HepG2 (cell line): Measurements from ENCODE around the gene TBC1D16. TPM values are rescaled to one million over a fixed set of nuclear protein-coding genes. Genes with fewer than 3 reads are reported as not detected.

Experiments
- BRCA1 ChIP-seq: sonication (generic); formaldehyde crosslinking; IDR thresholded peaks from 2 replicates; pipeline ENCODE4 v1.4.0; 2020; ENCODE audit warnings: missing genetic modification reagents
- CC2D1A ChIP-seq: sonication (generic); formaldehyde crosslinking; IDR thresholded peaks from 2 replicates; pipeline ENCODE4 v1.8.1; 2023; ENCODE audit warnings: mild to moderate bottlenecking, missing genetic modification reagents
- DNMT1 ChIP-seq: sonication (generic); formaldehyde crosslinking; IDR thresholded peaks from 2 replicates; pipeline ENCODE4 v1.5.1; 2020; ENCODE audit warnings: mild to moderate bottlenecking, missing genetic modification reagents
- FOXA1 ChIP-seq, 2 experiments: fragments of 450-650 bp in 1 of 2; sonication (generic) in 1 of 2; formaldehyde crosslinking in 1 of 2; IDR thresholded peaks; 2 replicates each; pipeline versions ENCODE4 v1.4.0 to v1.6.1; 2016 to 2020; ENCODE audit warnings: missing genetic modification reagents in 1 of 2
- HNRNPUL1 ChIP-seq: fragments of 200-400 bp; formaldehyde crosslinking; IDR thresholded peaks from 2 replicates; pipeline ENCODE4 v1.6.1; 2017; ENCODE audit warnings: low read depth, mild to moderate bottlenecking, low read length, moderate library complexity
- HOXA3 ChIP-seq: sonication (generic); formaldehyde crosslinking; IDR thresholded peaks from 2 replicates; pipeline ENCODE4 v1.5.0; 2020; ENCODE audit warnings: missing genetic modification reagents
- MXD4 ChIP-seq: IDR thresholded peaks from 2 replicates; pipeline ENCODE4 v1.6.1; 2016; ENCODE audit warnings: mild to moderate bottlenecking, missing biosample characterization, missing genetic modification reagents
- NFYC ChIP-seq: IDR thresholded peaks from 2 replicates; pipeline ENCODE4 v1.6.1; 2016; ENCODE audit warnings: missing genetic modification reagents, missing compliant biosample characterization
- PHF8 ChIP-seq: sonication (generic); formaldehyde crosslinking; IDR thresholded peaks from 2 replicates; pipeline ENCODE4 v1.5.0; 2020; ENCODE audit warnings: missing genetic modification reagents
- PRMT3 ChIP-seq: sonication (generic); formaldehyde crosslinking; IDR thresholded peaks from 2 replicates; pipeline ENCODE4 v1.8.1; 2022; ENCODE audit warnings: low read depth, mild to moderate bottlenecking, moderate library complexity, missing genetic modification reagents, borderline replicate concordance
- RXRA ChIP-seq: sonication (generic); formaldehyde crosslinking; IDR thresholded peaks from 2 replicates; pipeline ENCODE4 v1.5.1; 2020; ENCODE audit warnings: missing genetic modification reagents
- SAFB2 ChIP-seq: sonication (generic); formaldehyde crosslinking; IDR thresholded peaks from 2 replicates; pipeline ENCODE4 v1.5.1; 2020; ENCODE audit warnings: missing genetic modification reagents, low read depth, mild to moderate bottlenecking, borderline replicate concordance
- SCMH1 ChIP-seq: sonication (generic); formaldehyde crosslinking; IDR thresholded peaks from 2 replicates; pipeline ENCODE4 v1.9.0; 2021; ENCODE audit warnings: missing genetic modification reagents, mild to moderate bottlenecking, borderline replicate concordance
- SIN3B ChIP-seq: fragments of 150-350 bp; IDR thresholded peaks from 2 replicates; pipeline ENCODE4 v1.6.1; 2014; ENCODE audit warnings: low read length
- SRF ChIP-seq: IDR thresholded peaks from 2 replicates; pipeline ENCODE4 v1.6.1; 2011; ENCODE audit warnings: mild to moderate bottlenecking, low read depth, low read length, moderate library complexity
- ZNF362 ChIP-seq: sonication (generic); formaldehyde crosslinking; IDR thresholded peaks from 2 replicates; pipeline ENCODE4 v1.4.0; 2020; ENCODE audit warnings: missing genetic modification reagents, mild to moderate bottlenecking, borderline replicate concordance
- ZNF547 ChIP-seq: sonication (generic); formaldehyde crosslinking; IDR thresholded peaks from 2 replicates; pipeline ENCODE4 v1.5.1; 2020; ENCODE audit warnings: mild to moderate bottlenecking, missing genetic modification reagents
- ZNF607 ChIP-seq: sonication (generic); formaldehyde crosslinking; IDR thresholded peaks from 2 replicates; pipeline ENCODE4 v1.5.1; 2020; ENCODE audit warnings: missing genetic modification reagents, mild to moderate bottlenecking, borderline replicate concordance
- ZNF703 ChIP-seq: sonication (generic); formaldehyde crosslinking; IDR thresholded peaks from 2 replicates; pipeline ENCODE4 v1.5.1; 2020; ENCODE audit warnings: missing genetic modification reagents, mild to moderate bottlenecking, moderate library complexity, borderline replicate concordance
- ZNF737 ChIP-seq: sonication (generic); formaldehyde crosslinking; IDR thresholded peaks from 2 replicates; pipeline ENCODE4 v1.5.0; 2020; ENCODE audit warnings: missing genetic modification reagents, mild to moderate bottlenecking, borderline replicate concordance
- ZNF891 ChIP-seq: sonication (generic); formaldehyde crosslinking; IDR thresholded peaks from 2 replicates; pipeline ENCODE4 v1.5.0; 2020; ENCODE audit warnings: mild to moderate bottlenecking, missing genetic modification reagents
- polyA plus RNA-seq, 8 experiments: library from polyadenylated mRNA; depleted of rRNA in 3 of 8; stranded (reverse) in 7 of 8; unstranded in 1 of 8; fragments of >200 nt; fragmentation: Illumina TruSeq in 4 of 8; extraction: Trizol in 4 of 8; gene quantifications; 2 replicates each; pipeline versions ENCODE4 v1.2.1 to v1.2.3, GENCODE V29; 2011 to 2016; ENCODE audit warnings: low read depth in 4 of 8, missing spikeins in 1 of 8, mixed read lengths in 1 of 8; ENCODE audit not compliant: insufficient read depth in 1 of 8
- total RNA-seq, 5 experiments: library from RNA; depleted of rRNA; stranded (reverse); fragments of >200 nt; fragmentation: Illumina TruSeq; extraction: Trizol; gene quantifications; 2 replicates each; pipeline ENCODE4 v1.2.3, GENCODE V29; 2016; ENCODE audit warnings: low read depth in 1 of 5
- TF ChIP-seq, protein P1 (sequence below): sonication (generic); formaldehyde crosslinking; IDR thresholded peaks from 2 replicates; pipeline ENCODE4 v1.4.0; 2020; ENCODE audit warnings: missing genetic modification reagents
- TF ChIP-seq, protein P2 (sequence below): sonication (generic); formaldehyde crosslinking; IDR thresholded peaks from 2 replicates; pipeline ENCODE4 v1.4.0; 2020; ENCODE audit warnings: missing genetic modification reagents
- TF ChIP-seq, protein P3 (sequence below): sonication (generic); formaldehyde crosslinking; IDR thresholded peaks from 2 replicates; pipeline ENCODE4 v1.4.0; 2020; ENCODE audit warnings: missing genetic modification reagents; ENCODE audit errors: not compliant biosample characterization

Gene TBC1D16
- total and polyA plus RNA-seq, 2 of the 13 experiments (the other 11 are each of a cell fraction or from before 2014, with no cell fraction given), result 14.9 to 24.9 TPM

- no peak for TF ChIP-seq SRF
- 0 out of 2 replicates have a peak, but pooled peaks have one; percentile 22 for TF ChIP-seq ZNF891 (CRISPR knock-in tag)
- TF ChIP-seq MXD4 (CRISPR knock-in tag), result no peak
- no peak for TF ChIP-seq ZNF703 (CRISPR knock-in tag)
- no peak for TF ChIP-seq SIN3B
- TF ChIP-seq BRCA1 (CRISPR knock-in tag), result no peak
- TF ChIP-seq FOXA1 (IDR thresholded peaks at IDR 0.05), result no peak
- TF ChIP-seq FOXA1 (CRISPR knock-in tag; IDR thresholded peaks at IDR 0.05), result peak; percentile 80
- TF ChIP-seq ZNF362, result no peak
- TF ChIP-seq ZNF607 (CRISPR knock-in tag), result 0 out of 2 replicates have a peak, but pooled peaks have one; percentile 58
- no peak for TF ChIP-seq NFYC (CRISPR knock-in tag)
- no peak for TF ChIP-seq PHF8
- TF ChIP-seq ZNF737 (CRISPR knock-in tag), result no peak
- TF ChIP-seq, protein P1, sequence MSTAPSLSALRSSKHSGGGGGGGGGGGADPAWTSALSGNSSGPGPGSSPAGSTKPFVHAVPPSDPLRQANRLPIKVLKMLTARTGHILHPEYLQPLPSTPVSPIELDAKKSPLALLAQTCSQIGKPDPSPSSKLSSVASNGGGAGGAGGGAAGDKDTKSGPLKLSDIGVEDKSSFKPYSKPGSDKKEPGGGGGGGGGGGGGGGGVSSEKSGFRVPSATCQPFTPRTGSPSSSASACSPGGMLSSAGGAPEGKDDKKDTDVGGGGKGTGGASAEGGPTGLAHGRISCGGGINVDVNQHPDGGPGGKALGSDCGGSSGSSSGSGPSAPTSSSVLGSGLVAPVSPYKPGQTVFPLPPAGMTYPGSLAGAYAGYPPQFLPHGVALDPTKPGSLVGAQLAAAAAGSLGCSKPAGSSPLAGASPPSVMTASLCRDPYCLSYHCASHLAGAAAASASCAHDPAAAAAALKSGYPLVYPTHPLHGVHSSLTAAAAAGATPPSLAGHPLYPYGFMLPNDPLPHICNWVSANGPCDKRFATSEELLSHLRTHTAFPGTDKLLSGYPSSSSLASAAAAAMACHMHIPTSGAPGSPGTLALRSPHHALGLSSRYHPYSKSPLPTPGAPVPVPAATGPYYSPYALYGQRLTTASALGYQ (CRISPR knock-in tag), result no peak
- 0 out of 2 replicates have a peak, but pooled peaks have one; percentile 16 for TF ChIP-seq HOXA3 (CRISPR knock-in tag)
- peak; percentile 92 for TF ChIP-seq RXRA (CRISPR knock-in tag)
- no peak for TF ChIP-seq SAFB2
- TF ChIP-seq CC2D1A (CRISPR knock-in tag), result no peak
- TF ChIP-seq, protein P2, sequence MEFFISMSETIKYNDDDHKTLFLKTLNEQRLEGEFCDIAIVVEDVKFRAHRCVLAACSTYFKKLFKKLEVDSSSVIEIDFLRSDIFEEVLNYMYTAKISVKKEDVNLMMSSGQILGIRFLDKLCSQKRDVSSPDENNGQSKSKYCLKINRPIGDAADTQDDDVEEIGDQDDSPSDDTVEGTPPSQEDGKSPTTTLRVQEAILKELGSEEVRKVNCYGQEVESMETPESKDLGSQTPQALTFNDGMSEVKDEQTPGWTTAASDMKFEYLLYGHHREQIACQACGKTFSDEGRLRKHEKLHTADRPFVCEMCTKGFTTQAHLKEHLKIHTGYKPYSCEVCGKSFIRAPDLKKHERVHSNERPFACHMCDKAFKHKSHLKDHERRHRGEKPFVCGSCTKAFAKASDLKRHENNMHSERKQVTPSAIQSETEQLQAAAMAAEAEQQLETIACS (CRISPR knock-in tag), result no peak
- TF ChIP-seq DNMT1 (CRISPR knock-in tag), result no peak
- TF ChIP-seq ZNF547 (CRISPR knock-in tag), result no peak
- TF ChIP-seq HNRNPUL1, result no peak
- no peak for TF ChIP-seq SCMH1
- TF ChIP-seq PRMT3 (CRISPR knock-in tag), result 0 out of 2 replicates have a peak, but pooled peaks have one; percentile 51
- TF ChIP-seq, protein P3, sequence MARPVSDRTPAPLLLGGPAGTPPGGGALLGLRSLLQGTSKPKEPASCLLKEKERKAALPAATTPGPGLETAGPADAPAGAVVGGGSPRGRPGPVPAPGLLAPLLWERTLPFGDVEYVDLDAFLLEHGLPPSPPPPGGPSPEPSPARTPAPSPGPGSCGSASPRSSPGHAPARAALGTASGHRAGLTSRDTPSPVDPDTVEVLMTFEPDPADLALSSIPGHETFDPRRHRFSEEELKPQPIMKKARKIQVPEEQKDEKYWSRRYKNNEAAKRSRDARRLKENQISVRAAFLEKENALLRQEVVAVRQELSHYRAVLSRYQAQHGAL (CRISPR knock-in tag), result no peak
These were observed 32.9 kb upstream of the TBC1D16 start (continued) for GRCh38 chr17:80068301-80069222.
